GM19193 (cell line): ENCODE data around the gene TRPV4.

Source experiments
- POLR2A ChIP-seq: IDR thresholded peaks from 4 replicates; pipeline ENCODE4 v1.6.1; 2011; ENCODE audit not compliant: insufficient read depth, insufficient read length; ENCODE audit errors: extremely low read depth

TRPV4 gene

GRCh38 chr12:109743076-109743910 lies 89.9 kb downstream of the TRPV4 start:
- no peak for TF ChIP-seq POLR2A

- TF ChIP-seq POLR2A, result no peak
Observed at GRCh38 chr12:109741970-109742703, 91.1 kb downstream of the TRPV4 start.

- no peak for TF ChIP-seq POLR2A
Observed at GRCh38 chr12:109741286-109741969, 91.8 kb downstream of the TRPV4 start.

GRCh38 chr12:109740694-109741245 lies 92.4 kb downstream of the TRPV4 start:
- no peak for TF ChIP-seq POLR2A

GRCh38 chr12:109739747-109740693 lies 93.2 kb downstream of the TRPV4 start:
- TF ChIP-seq POLR2A, result no peak

- no peak for TF ChIP-seq POLR2A
Observed at GRCh38 chr12:109738878-109739665, 94.1 kb downstream of the TRPV4 start.

- TF ChIP-seq POLR2A, result no peak
Observed at GRCh38 chr12:109738209-109738608, 95.0 kb downstream of the TRPV4 start.

- no peak for TF ChIP-seq POLR2A
Observed at GRCh38 chr12:109737631-109738030, 95.6 kb downstream of the TRPV4 start.

GRCh38 chr12:109737126-109737525 lies 96.1 kb downstream of the TRPV4 start:
- no peak for TF ChIP-seq POLR2A

- no peak for TF ChIP-seq POLR2A
Observed at GRCh38 chr12:109736552-109737108, 96.6 kb downstream of the TRPV4 start.

GRCh38 chr12:109735825-109736551 lies 97.2 kb downstream of the TRPV4 start:
- no peak for TF ChIP-seq POLR2A

- no peak for TF ChIP-seq POLR2A
Observed at GRCh38 chr12:109735051-109735521, 98.1 kb downstream of the TRPV4 start.

- no peak for TF ChIP-seq POLR2A
Observed at GRCh38 chr12:109734219-109735000, 98.8 kb downstream of the TRPV4 start.
